Nephron progenitor cell (in vitro differentiated cells): Measurements from ENCODE around the gene EIF3L.
"Not testable (repeated sequence)": the region's sequence is repeated elsewhere in the genome, so short reads cannot be mapped to it uniquely, and the experiment has no call there.

Experiments used
- DNase-seq: peaks from one replicate; pipeline ENCODE4 v3.0.0; 2021
- H3K27ac Mint-ChIP-seq: 2 replicates; pipeline ENCODE4 v1.8.0; 2021; ENCODE audit warnings: mild to moderate bottlenecking, moderate library complexity, mixed read lengths
- H3K27me3 Mint-ChIP-seq: 2 replicates; pipeline ENCODE4 v1.8.0; 2021; ENCODE audit warnings: mild to moderate bottlenecking, low read depth, mixed read lengths; ENCODE audit not compliant: poor library complexity
- H3K36me3 Mint-ChIP-seq: 2 replicates; pipeline ENCODE4 v1.8.0; 2021; ENCODE audit warnings: low read depth, mixed read lengths
- H3K4me1 Mint-ChIP-seq: 2 replicates; pipeline ENCODE4 v1.8.0; 2021; ENCODE audit warnings: mixed read lengths
- H3K4me3 Mint-ChIP-seq: 2 replicates; pipeline ENCODE4 v1.8.0; 2021; ENCODE audit warnings: mild to moderate bottlenecking, moderate library complexity, mixed read lengths
- H3K9me3 Mint-ChIP-seq: 2 replicates; pipeline ENCODE4 v1.8.0; 2021; ENCODE audit warnings: mild to moderate bottlenecking, moderate library complexity, mixed read lengths
- TF ChIP-seq, protein P1 (sequence below): fragments of 200-600 bp; sonication (generic); IDR thresholded peaks from 2 replicates; pipeline ENCODE4 v1.5.0; 2021; ENCODE audit warnings: antibody characterized with exemption

The EIF3L gene

DNA sequence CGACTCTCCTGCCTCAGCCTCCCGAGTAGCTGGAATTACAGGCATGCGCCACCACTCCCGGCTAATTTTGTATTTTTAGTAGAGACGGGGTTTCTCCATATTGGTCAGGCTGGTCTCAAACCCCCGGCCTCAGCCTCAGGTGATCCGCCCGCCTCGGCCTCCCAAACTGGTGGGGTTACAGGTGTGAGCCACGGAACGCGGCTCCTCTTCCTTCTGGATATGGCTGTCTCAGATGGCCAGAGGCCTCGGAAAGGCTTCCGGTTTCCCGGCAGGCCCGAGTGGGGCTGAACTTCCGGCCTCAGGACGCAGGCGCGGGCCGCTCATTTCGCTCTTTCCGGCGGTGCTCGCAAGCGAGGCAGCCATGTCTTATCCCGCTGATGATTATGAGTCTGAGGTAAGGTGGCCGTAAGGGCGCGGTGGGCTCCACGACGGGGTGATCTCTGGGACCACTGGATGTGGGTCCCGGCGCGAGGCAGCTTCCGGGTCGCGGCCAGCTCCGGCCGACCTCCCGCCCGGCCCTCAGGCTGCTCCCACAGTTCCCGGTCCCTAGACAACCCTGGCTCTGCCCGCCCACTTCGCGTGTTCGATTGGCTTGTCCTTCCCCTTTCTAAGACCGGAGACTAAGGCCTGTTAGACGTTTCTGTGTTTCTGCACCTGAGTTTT is at the start of gene EIF3L:
Gene EIF3L, plus strand, starts transcription at position 331 of the 663 bp plus-strand sequence. Its CDS starts 31 bp downstream, at position 362.
- H3K27me3 Mint-ChIP-seq: peaks cover 7% of the 10 kb centered on the region
- peaks cover 33% of the 10 kb centered on the region for H3K9me3 Mint-ChIP-seq
- TF ChIP-seq, protein P1, sequence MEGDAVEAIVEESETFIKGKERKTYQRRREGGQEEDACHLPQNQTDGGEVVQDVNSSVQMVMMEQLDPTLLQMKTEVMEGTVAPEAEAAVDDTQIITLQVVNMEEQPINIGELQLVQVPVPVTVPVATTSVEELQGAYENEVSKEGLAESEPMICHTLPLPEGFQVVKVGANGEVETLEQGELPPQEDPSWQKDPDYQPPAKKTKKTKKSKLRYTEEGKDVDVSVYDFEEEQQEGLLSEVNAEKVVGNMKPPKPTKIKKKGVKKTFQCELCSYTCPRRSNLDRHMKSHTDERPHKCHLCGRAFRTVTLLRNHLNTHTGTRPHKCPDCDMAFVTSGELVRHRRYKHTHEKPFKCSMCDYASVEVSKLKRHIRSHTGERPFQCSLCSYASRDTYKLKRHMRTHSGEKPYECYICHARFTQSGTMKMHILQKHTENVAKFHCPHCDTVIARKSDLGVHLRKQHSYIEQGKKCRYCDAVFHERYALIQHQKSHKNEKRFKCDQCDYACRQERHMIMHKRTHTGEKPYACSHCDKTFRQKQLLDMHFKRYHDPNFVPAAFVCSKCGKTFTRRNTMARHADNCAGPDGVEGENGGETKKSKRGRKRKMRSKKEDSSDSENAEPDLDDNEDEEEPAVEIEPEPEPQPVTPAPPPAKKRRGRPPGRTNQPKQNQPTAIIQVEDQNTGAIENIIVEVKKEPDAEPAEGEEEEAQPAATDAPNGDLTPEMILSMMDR: no peak
- peak; percentile 86 for DNase-seq
- peaks cover 44% of the 10 kb centered on the region for H3K36me3 Mint-ChIP-seq
- H3K27ac Mint-ChIP-seq: peak within 1 kb of the TSS; percentile 97
- H3K4me1 Mint-ChIP-seq: peaks cover 35% of the 10 kb centered on the region
- peak within 1 kb of the TSS; percentile 97 for H3K4me3 Mint-ChIP-seq

DNA sequence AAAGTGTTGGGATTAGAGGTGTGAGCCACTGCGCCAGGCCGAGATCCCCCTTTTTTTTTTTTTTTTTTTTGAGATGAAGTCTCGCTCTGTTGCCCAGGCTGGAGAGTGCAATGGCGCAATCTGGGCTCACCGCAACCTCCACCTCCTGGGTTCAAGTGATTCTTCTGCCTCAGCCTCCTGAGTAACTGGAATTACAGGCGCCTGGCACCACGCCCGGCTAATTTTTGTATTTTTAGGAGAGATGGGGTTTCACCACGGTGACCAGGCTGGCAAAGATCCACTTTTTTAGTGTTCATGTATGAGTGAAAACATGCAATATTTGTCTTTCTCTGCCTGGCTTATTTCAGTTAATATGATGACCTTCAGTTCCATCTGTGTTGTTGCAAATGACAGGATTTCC is 49.2 kb upstream of the EIF3L start:
- H3K4me1 Mint-ChIP-seq: peaks cover 24% of the 10 kb centered on the region
- peaks cover 26% of the 10 kb centered on the region for H3K27me3 Mint-ChIP-seq
- DNase-seq, H3K36me3 Mint-ChIP-seq, H3K27ac Mint-ChIP-seq, H3K9me3 Mint-ChIP-seq, H3K4me3 Mint-ChIP-seq: not testable (repeated sequence)

DNA sequence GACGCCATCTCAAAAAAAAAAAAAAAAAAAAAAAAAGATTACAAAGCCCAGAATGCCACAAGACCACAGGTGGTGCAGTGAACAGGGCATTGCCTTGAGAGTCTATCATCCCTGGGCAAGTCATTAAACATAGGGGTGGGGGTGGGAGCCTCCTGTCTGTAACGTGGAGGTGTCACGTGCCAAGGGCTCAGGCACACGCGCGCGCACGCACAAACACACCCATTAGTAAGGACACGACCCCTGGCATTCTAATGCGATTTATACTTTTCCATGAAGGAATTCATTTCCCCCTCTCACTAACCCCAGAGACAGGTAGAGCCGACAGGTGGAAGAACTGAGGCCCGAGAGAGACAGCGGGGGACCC is 47.3 kb upstream of the EIF3L start:
- DNase-seq: no peak
- Mint-ChIP-seq H3K4me1 (peaks cover 38% of the 10 kb centered on the region), H3K4me3 (peak overlapping the region; percentile 82), H3K36me3 (no peaks in the 10 kb centered on the region), H3K9me3 (peaks cover 3% of the 10 kb centered on the region), H3K27ac (no peak overlapping the region), H3K27me3 (peaks cover 23% of the 10 kb centered on the region)
- TF ChIP-seq, protein P1: no peak

DNA sequence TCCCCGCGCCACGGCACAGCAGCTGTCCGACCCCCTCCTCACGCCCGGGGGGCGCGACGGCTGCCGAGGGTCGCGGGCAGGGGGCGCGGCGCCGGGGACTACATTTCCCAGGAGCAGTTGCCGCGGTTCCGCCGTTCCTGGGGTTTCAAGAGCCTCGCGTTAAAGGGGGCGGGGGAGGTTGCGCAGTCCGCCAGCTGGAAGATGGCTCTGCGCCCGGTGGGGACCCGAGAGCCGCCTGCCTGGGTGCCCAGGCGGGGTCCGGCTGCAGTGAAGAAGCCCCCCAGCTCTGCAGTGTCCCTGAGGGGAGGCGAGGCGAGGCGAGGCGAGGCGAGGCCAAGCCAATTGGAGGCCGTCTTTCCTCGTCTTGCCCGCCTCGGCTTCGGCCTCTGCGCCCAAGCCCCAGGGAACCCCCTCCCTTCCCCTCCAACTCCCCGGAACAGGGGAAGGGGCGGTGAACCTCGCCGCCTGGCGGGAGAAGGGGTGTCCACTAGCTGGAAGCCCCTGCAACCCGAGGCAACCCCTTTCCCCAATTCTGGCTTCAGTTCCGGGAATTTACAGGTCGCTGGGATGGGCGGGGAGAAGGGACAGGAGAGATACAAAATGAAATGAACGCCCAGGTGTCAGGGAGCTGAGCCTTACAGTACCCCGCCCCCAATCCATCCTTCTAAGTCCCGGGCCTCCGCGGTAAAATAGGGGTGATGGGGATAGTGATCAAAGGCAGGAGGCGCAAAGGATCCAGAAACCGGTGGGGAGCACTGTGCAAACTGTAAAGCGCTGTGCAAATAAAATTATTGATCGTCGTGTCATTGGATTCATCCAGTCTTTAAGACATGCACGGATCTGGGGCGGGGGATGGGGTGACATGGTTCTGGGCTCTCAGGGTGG is 46.7 kb upstream of the EIF3L start:
- Mint-ChIP-seq H3K36me3 (no peaks in the 10 kb centered on the region), H3K27ac (no peak overlapping the region), H3K4me1 (peaks cover 38% of the 10 kb centered on the region), H3K9me3 (peaks cover 3% of the 10 kb centered on the region), H3K4me3 (peak overlapping the region; percentile 82), H3K27me3 (peaks cover 23% of the 10 kb centered on the region)
- TF ChIP-seq, protein P1: no peak
- peak; percentile 81 for DNase-seq

DNA sequence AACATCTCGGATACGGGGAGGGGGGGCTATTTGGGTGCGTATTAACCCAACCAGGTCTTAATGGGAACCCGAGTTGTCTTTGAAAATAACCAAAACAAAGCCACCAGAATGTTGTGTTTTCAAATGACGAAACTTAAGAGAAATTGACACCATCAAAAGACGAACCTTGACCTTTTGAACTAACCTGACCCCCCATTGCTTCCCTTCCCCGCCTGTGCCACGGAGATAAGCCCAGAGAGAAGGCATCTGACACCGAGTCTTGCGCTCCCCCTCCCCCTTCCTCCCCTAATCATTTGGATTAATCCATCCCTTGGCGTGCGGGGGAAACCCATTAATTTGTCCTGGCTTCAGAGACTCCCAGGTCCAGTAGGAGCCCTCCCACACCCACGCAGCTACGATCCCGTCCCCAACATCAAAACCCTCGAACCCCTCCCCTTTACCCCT is 46.0 kb upstream of the EIF3L start:
- peak; percentile 31 for DNase-seq
- H3K27ac Mint-ChIP-seq: peak overlapping the region; percentile 80

More for the DNA sequence above, 46.0 kb upstream of the EIF3L start:
- H3K9me3 Mint-ChIP-seq: peaks cover 3% of the 10 kb centered on the region
- H3K27me3 Mint-ChIP-seq: peaks cover 24% of the 10 kb centered on the region
- H3K4me3 Mint-ChIP-seq: peak overlapping the region; percentile 82
- H3K36me3 Mint-ChIP-seq: no peaks in the 10 kb centered on the region
- peaks cover 34% of the 10 kb centered on the region for H3K4me1 Mint-ChIP-seq
- TF ChIP-seq, protein P1: no peak
